Measurements from ENCODE around the gene KLHL29. TPM values are rescaled to one million over a fixed set of nuclear protein-coding genes. Genes with fewer than 3 reads are reported as not detected.

KLHL29 gene
- total and polyA plus RNA-seq, 2 experiments from 2014 or later, result 3.8 to 9.9 TPM

- Histone ChIP-seq H3K9me3 (ENCODE audit: low read depth) (no peaks in the 10 kb centered on the region), H3K79me2 (no peaks in the 10 kb centered on the region), H3K4me3 (no peak overlapping the region), H2AFZ (no peak overlapping the region), H3K4me1 (ENCODE audit: insufficient read depth) (peaks cover 19% of the 10 kb centered on the region), H4K20me1 (ENCODE audit: insufficient read depth, poor library complexity, severe bottlenecking) (no peaks in the 10 kb centered on the region), H3K27ac (no peak overlapping the region), H3K9me2 (replicated peaks; ENCODE audit: insufficient read depth) (no peaks in the 10 kb centered on the region), H3K27me3 (no peaks in the 10 kb centered on the region), H3K4me2 (no peak overlapping the region), H3K36me3 (replicated peaks; ENCODE audit: insufficient read depth, low read depth) (no peaks in the 10 kb centered on the region)
- WGBS (ENCODE audit: low lambda C conversion rate, missing lambda C conversion rate), result 86% methylated on average over 6 of the region's 6 CpGs
- no peak for DNase-seq (ENCODE audit: low spot score)
- TF ChIP-seq EZH2 (IDR thresholded peaks at IDR 0.05; ENCODE audit: borderline replicate concordance) (no peak), EZH2phosphoT487 (IDR thresholded peaks at IDR 0.05; ENCODE audit: low read depth, severe bottlenecking, unreplicated experiment) (no peak), CTCF (IDR thresholded peaks at IDR 0.05; ENCODE audit: poor library complexity) (peak; percentile 28)
Measured at GRCh38 chr2:23566241-23567142, 181.5 kb downstream of the KLHL29 start.

GRCh38 chr2:23567161-23567756 lies 182.3 kb downstream of the KLHL29 start:
- Histone ChIP-seq H3K4me1 (ENCODE audit: insufficient read depth) (peaks cover 19% of the 10 kb centered on the region), H3K4me3 (no peak overlapping the region), H3K9me3 (ENCODE audit: low read depth) (no peaks in the 10 kb centered on the region), H3K27me3 (no peaks in the 10 kb centered on the region), H3K36me3 (replicated peaks; ENCODE audit: insufficient read depth, low read depth) (no peaks in the 10 kb centered on the region), H3K4me2 (no peak overlapping the region), H4K20me1 (ENCODE audit: insufficient read depth, poor library complexity, severe bottlenecking) (no peaks in the 10 kb centered on the region), H3K79me2 (no peaks in the 10 kb centered on the region), H3K9me2 (replicated peaks; ENCODE audit: insufficient read depth) (no peaks in the 10 kb centered on the region), H2AFZ (no peak overlapping the region), H3K27ac (no peak overlapping the region)
- TF ChIP-seq CTCF (IDR thresholded peaks at IDR 0.05; ENCODE audit: poor library complexity) (no peak), EZH2 (IDR thresholded peaks at IDR 0.05; ENCODE audit: borderline replicate concordance) (no peak), EZH2phosphoT487 (IDR thresholded peaks at IDR 0.05; ENCODE audit: low read depth, severe bottlenecking, unreplicated experiment) (no peak)
- no peak for DNase-seq (ENCODE audit: low spot score)
- WGBS (ENCODE audit: low lambda C conversion rate, missing lambda C conversion rate), result 58% methylated on average over 15 of the region's 15 CpGs

- no peaks in the 10 kb centered on the region for H3K79me2 ChIP-seq
- H3K36me3 ChIP-seq (replicated peaks; ENCODE audit: insufficient read depth, low read depth), result no peaks in the 10 kb centered on the region
- no peaks in the 10 kb centered on the region for H3K27me3 ChIP-seq
- DNase-seq (ENCODE audit: low spot score), result no peak
- H3K27ac ChIP-seq, result no peak overlapping the region
- no peak overlapping the region for H3K4me3 ChIP-seq
- H3K9me3 ChIP-seq (ENCODE audit: low read depth), result no peaks in the 10 kb centered on the region
- H3K4me1 ChIP-seq (ENCODE audit: insufficient read depth), result peaks cover 19% of the 10 kb centered on the region
- no peak overlapping the region for H2AFZ ChIP-seq
- TF ChIP-seq CTCF (IDR thresholded peaks at IDR 0.05; ENCODE audit: poor library complexity), result no peak
- H3K9me2 ChIP-seq (replicated peaks; ENCODE audit: insufficient read depth), result no peaks in the 10 kb centered on the region
- WGBS (ENCODE audit: low lambda C conversion rate, missing lambda C conversion rate), result 65% methylated on average over 2 of the region's 2 CpGs
- no peak overlapping the region for H3K4me2 ChIP-seq
- no peaks in the 10 kb centered on the region for H4K20me1 ChIP-seq (ENCODE audit: insufficient read depth, poor library complexity, severe bottlenecking)
Measured at GRCh38 chr2:23568211-23568610, 183.2 kb downstream of the KLHL29 start.

Data from hepatocyte (in vitro differentiated cells).